Measurements from ENCODE around the gene HPX. TPM values are rescaled to one million over a fixed set of nuclear protein-coding genes. Genes with fewer than 3 reads are reported as not detected.

Gene HPX
- 1 to 10 TPM in 5 of 7 donors, under 1 TPM in 2; 0.46 to 4.1 (median 2.4) TPM for total RNA-seq
- 1 to 10 TPM in 1 of 2 donors, under 1 TPM in 1; 0.48 to 1.1 TPM for polyA plus RNA-seq
- long read RNA-seq, donor 1: 0 reads
- long read RNA-seq, donor 2, partial matches to known transcripts: 0 of 1 reads
- long read RNA-seq, donor 2, other reads (novel, unspliced or antisense): 0 of 1 reads
- long read RNA-seq, donor 3: 0 reads

- WGBS, 3 donors: 50 to 57% (median 54%) methylated on average over 3 of the region's 3 CpGs
- Histone ChIP-seq H3K36me3 (no peaks in the 10 kb centered on the region), H3K27me3 (no peaks in the 10 kb centered on the region), H3K4me3 (no peak within 1 kb of the TSS), H3K27ac (no peak within 1 kb of the TSS), H3K9me3 (no peaks in the 10 kb centered on the region), H3K4me1 (ENCODE audit: insufficient read depth) (no peaks in the 10 kb centered on the region)
- DNase-seq: no peak
- intact Hi-C loops (cut with DNase I): loop anchor here in 2 of 4 donors (5.0 to 10.0 kb wide), 2 partner anchors 64 to 416 kb away; no protein-coding TSS in a partner anchor
- TF ChIP-seq CTCF (IDR thresholded peaks at IDR 0.05) (no peak), POLR2A (IDR thresholded peaks at IDR 0.05) (no peak), EP300 (IDR thresholded peaks at IDR 0.05) (no peak)
Observed at GRCh38 chr11:6440906-6441358, at the start of gene HPX. TSS of gene HPX (minus strand) at chr11:6440987. CDS start at chr11:6440963, 24 bp downstream.

GRCh38 chr11:6489306-6489705 lies 48.5 kb upstream of the HPX start:
- no peaks in the 10 kb centered on the region for H3K27me3 ChIP-seq

GRCh38 chr11:6488821-6489220 lies 48.0 kb upstream of the HPX start:
- 89 to 95% (median 92%) methylated on average over 3 of the region's 3 CpGs for WGBS, 3 donors
- no peak for DNase-seq
- Histone ChIP-seq H3K27me3 (no peaks in the 10 kb centered on the region), H3K27ac (no peak overlapping the region), H3K36me3 (no peaks in the 10 kb centered on the region), H3K4me1 (ENCODE audit: insufficient read depth) (no peaks in the 10 kb centered on the region), H3K9me3 (no peaks in the 10 kb centered on the region), H3K4me3 (no peak overlapping the region)
- intact Hi-C loops (cut with DNase I): no loop called here
- TF ChIP-seq CTCF (IDR thresholded peaks at IDR 0.05) (no peak), POLR2A (IDR thresholded peaks at IDR 0.05) (no peak), EP300 (IDR thresholded peaks at IDR 0.05) (no peak)

More at GRCh38 chr11:6489306-6489705, 48.5 kb upstream of the HPX start:
- H3K4me3 ChIP-seq: no peak overlapping the region
- no peaks in the 10 kb centered on the region for H3K36me3 ChIP-seq
- WGBS, 3 donors: 82 to 90% (median 87%) methylated on average over 4 of the region's 4 CpGs
- intact Hi-C loops (cut with DNase I): no loop called here
- no peak overlapping the region for H3K27ac ChIP-seq
- DNase-seq: no peak
- no peaks in the 10 kb centered on the region for H3K4me1 ChIP-seq (ENCODE audit: insufficient read depth)
- H3K9me3 ChIP-seq: no peaks in the 10 kb centered on the region
- TF ChIP-seq POLR2A (IDR thresholded peaks at IDR 0.05) (no peak), EP300 (IDR thresholded peaks at IDR 0.05) (no peak), CTCF (IDR thresholded peaks at IDR 0.05) (no peak)

- intact Hi-C loops (cut with DNase I): no loop called here
- no peak for DNase-seq
- Histone ChIP-seq H3K9me3 (no peaks in the 10 kb centered on the region), H3K27me3 (no peaks in the 10 kb centered on the region), H3K4me1 (ENCODE audit: insufficient read depth) (no peaks in the 10 kb centered on the region), H3K27ac (no peak overlapping the region), H3K4me3 (no peak overlapping the region), H3K36me3 (no peaks in the 10 kb centered on the region)
- 83 to 89% (median 88%) methylated on average over 6 of the region's 6 CpGs for WGBS, 3 donors
- TF ChIP-seq EP300 (IDR thresholded peaks at IDR 0.05): no peak
- no peak for TF ChIP-seq CTCF (IDR thresholded peaks at IDR 0.05)
- TF ChIP-seq POLR2A (IDR thresholded peaks at IDR 0.05): no peak
Observed at GRCh38 chr11:6488342-6488741, 47.6 kb upstream of the HPX start.
